GM06990 (cell line): ENCODE results near the gene ACAA2.
"Not testable (repeated sequence)": the region's sequence is repeated elsewhere in the genome, so short reads cannot be mapped to it uniquely, and the experiment has no call there.

Source experiments
- DNase-seq: peaks from one replicate; pipeline ENCODE4 v3.0.0-alpha.2; 2011; ENCODE audit not compliant: insufficient read length; ENCODE audit errors: extremely low read depth
- H3K27me3 ChIP-seq: replicated peaks from 2 replicates; pipeline ENCODE4 v1.6.0; 2011; ENCODE audit warnings: low read length; ENCODE audit not compliant: control insufficient read depth, insufficient read depth
- H3K36me3 ChIP-seq: 2 replicates; pipeline ENCODE4 v1.5.1; 2011; ENCODE audit warnings: low read length; ENCODE audit not compliant: control insufficient read depth, insufficient read depth
- H3K4me3 ChIP-seq: replicated peaks from 2 replicates; pipeline ENCODE4 v1.5.1; 2011; ENCODE audit warnings: low read depth, mild to moderate bottlenecking, control low read depth, low read length
- TF ChIP-seq, protein P1 (sequence below): IDR thresholded peaks from 2 replicates; pipeline ENCODE4 v1.5.1; 2011; ENCODE audit warnings: low read length, control low read depth, mild to moderate bottlenecking, inconsistent platforms; ENCODE audit not compliant: insufficient read depth, poor library complexity, severe bottlenecking

The ACAA2 gene

DNA sequence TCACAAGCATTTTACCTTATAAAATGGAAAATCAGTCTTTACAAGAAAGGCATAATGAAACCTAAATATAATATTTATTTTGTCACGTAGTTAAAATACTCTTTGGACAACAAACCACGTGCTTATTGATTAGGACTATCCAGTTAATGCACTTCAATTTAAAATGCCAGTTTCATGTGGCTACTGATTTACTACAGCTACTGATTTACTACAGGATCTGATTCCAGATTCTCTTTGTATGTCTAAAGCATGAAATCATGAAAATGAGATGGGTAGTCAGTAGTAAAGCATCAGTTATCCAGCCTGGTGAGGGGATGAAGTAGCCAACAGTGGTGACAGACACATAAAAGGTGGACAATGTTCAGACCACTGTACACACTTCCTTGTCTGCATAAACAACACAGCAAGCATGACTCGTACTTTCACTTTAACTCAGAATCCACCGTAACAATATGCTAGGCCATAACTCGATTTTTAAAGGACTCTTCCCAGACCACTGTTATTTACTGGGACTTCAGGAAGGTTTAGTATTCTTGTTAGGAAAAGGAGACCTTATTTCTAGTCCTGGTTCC is 24.9 kb downstream of the ACAA2 start:
- no peaks in the 10 kb centered on the region for H3K36me3 ChIP-seq
- no peak overlapping the region; the same call in 1 of the 2 replicates for H3K4me3 ChIP-seq
- H3K27me3 ChIP-seq = no peaks in the 10 kb centered on the region
- TF ChIP-seq, protein P1, sequence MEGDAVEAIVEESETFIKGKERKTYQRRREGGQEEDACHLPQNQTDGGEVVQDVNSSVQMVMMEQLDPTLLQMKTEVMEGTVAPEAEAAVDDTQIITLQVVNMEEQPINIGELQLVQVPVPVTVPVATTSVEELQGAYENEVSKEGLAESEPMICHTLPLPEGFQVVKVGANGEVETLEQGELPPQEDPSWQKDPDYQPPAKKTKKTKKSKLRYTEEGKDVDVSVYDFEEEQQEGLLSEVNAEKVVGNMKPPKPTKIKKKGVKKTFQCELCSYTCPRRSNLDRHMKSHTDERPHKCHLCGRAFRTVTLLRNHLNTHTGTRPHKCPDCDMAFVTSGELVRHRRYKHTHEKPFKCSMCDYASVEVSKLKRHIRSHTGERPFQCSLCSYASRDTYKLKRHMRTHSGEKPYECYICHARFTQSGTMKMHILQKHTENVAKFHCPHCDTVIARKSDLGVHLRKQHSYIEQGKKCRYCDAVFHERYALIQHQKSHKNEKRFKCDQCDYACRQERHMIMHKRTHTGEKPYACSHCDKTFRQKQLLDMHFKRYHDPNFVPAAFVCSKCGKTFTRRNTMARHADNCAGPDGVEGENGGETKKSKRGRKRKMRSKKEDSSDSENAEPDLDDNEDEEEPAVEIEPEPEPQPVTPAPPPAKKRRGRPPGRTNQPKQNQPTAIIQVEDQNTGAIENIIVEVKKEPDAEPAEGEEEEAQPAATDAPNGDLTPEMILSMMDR = no peak
- DNase-seq = no peak

DNA sequence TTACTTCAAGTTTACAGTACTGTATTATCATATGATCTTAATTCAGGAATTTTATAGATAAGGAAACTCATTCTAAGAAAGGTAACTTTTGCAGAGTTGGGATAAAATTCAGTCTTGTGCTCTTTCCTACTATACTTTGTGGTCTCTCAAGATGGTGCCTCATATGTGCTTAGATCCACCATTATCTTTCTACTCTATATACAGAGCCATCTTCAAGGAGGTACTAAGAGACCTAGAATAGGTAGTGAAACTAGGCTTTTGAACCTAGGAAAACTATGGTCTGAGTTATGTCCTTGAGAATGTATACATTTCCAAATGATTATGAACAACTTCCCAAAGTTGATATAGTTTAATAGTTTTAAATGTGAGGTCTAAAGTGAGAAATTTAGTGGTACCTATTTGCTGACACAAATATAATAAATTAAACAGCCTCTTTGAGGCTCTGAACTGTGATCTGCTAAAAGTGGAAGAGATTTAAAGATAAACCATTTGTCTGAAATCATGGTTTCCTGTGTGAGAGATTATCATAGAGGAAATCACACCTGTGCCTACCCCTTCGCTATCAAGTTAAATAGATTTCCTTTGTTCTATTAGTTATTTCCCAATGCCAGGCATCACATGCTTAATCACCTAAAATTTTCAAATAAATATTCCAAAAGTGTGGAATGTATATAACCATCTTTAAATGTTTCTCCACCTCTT is 27.2 kb downstream of the ACAA2 start:
- TF ChIP-seq, protein P1 = no peak
- Histone ChIP-seq H3K4me3 (no peak overlapping the region), H3K27me3 (no peaks in the 10 kb centered on the region), H3K36me3 (no peaks in the 10 kb centered on the region)
- no peak for DNase-seq

DNA sequence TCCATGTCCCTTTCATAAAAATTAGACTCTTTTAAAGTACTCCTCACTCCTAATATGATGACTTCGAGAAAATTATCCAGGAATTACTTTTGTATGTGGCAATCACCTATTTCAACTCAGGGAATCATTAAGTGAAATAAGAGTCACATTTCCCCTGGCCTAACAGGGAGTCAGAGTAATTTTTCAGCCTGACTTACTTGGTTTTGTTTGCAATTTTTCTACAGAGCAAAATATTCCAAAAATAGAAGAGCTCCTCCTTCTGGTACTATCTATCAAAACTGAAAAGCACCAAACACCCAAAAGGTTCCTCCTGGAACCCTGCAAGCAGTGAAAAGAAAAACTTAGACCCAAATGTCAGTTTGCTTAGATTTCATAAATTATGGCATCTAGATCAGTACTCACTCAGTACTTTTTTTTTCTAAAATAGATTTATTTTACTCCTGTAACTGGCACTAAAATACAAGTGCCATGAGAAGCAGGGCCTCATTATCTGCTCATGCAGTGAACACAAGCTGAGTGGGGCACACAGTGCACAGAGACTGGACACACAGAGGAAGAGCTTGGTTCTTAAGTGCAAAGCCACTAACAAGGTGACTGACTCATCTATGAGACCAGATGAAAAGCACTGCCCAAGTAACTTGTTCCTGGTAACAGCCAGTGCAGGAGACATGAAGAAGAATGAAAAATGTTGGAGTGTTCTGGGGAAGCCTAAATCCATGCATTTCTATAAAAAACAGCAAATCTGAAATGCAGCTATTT is 28.7 kb downstream of the ACAA2 start:
- H3K4me3 ChIP-seq = no peak overlapping the region
- TF ChIP-seq, protein P1 = peak; percentile 20
- no peaks in the 10 kb centered on the region for H3K36me3 ChIP-seq
- no peak for DNase-seq
- no peaks in the 10 kb centered on the region for H3K27me3 ChIP-seq

DNA sequence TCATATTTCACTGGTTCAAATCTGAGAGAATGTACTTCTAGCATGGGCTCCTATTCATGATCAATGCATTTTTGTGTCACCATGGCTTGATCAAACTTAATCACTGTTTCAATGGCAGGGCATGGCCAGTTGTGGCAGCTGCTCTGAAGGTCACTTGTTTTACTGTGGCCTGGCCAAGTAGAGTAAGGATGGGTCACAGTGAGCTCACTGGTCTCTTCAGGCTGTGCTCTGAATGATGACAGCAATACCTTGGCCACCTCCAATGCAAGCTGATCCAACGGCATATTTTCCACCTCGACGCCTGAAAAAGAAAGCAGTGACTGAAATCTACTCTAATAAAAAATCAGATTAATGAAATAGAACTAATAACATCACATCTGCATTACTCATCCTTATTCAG is 29.7 kb downstream of the ACAA2 start:
- H3K27me3 ChIP-seq, H3K4me3 ChIP-seq, DNase-seq, H3K36me3 ChIP-seq: not testable (repeated sequence)

DNA sequence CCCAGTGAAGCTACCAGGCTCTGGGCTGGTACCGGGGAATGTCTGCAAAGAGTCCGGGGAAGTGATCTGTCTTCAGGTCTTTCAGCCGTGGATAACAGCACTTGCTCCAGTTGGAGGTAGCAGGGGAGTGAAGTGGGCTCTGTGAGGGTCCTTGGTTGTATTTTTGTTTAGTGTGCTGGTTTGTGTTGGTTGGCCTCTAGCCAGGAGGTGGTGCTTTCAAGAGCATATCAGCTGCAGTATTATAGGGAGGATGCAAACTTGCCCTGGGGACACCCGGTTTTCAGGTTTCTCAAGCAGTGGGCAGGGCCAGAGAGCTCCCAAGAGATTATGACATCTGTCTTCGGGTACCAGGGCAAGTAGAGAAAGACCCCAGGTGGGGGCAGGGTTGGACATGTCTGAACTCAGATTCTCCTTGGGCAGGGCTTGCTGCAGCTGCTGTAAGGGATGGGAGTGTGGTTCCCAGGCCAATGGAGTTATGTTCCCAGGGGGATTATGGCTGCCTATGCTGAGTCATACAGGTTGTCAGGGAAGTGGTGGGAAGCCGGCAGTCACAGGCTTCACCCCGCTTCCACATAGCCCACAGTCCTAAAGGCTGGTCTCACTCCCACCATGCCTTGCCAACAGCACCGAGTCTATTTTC is 34.4 kb downstream of the ACAA2 start:
- no peak for DNase-seq
- TF ChIP-seq, protein P1 = no peak
- H3K4me3 ChIP-seq = no peak overlapping the region
- no peaks in the 10 kb centered on the region for H3K27me3 ChIP-seq
- H3K36me3 ChIP-seq = no peaks in the 10 kb centered on the region
